Body of pancreas (tissue), 4 donors: ENCODE data around the gene ARRB2.

Experiments
- POLR2A ChIP-seq, 3 donors: fragments of 450-650 bp; IDR thresholded peaks; one replicate each; pipeline ENCODE4 v1.6.1; 2016; ENCODE audit warnings: antibody characterized with exemption in 3 of 3, mild to moderate bottlenecking in 2 of 3
- TF ChIP-seq, protein P1 (sequence below), 7 experiments: fragments of 450-650 bp in 4 of 7; fragments of 200-600 bp in 3 of 7; sonication (generic) in 3 of 7; IDR thresholded peaks; one replicate each; pipeline ENCODE4 v1.5.1; 2016 to 2019; ENCODE audit warnings: antibody characterized with exemption in 7 of 7

DNA sequence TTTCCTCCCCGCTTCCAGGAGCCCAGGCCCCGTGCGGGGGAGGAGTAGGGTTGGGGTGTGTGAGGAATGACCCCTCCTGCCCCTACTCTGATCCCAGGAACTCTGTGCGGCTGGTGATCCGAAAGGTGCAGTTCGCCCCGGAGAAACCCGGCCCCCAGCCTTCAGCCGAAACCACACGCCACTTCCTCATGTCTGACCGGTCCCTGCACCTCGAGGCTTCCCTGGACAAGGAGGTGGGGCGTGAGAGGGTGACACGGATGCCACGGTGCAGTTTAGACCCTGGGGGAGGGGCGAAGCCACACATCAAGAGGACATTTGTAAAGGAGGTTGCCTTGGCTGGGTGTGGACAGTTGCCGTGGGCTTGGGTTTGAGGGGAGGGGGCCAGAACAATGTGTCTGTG, 7.4 kb downstream of the ARRB2 start:
- TF ChIP-seq, protein P1, sequence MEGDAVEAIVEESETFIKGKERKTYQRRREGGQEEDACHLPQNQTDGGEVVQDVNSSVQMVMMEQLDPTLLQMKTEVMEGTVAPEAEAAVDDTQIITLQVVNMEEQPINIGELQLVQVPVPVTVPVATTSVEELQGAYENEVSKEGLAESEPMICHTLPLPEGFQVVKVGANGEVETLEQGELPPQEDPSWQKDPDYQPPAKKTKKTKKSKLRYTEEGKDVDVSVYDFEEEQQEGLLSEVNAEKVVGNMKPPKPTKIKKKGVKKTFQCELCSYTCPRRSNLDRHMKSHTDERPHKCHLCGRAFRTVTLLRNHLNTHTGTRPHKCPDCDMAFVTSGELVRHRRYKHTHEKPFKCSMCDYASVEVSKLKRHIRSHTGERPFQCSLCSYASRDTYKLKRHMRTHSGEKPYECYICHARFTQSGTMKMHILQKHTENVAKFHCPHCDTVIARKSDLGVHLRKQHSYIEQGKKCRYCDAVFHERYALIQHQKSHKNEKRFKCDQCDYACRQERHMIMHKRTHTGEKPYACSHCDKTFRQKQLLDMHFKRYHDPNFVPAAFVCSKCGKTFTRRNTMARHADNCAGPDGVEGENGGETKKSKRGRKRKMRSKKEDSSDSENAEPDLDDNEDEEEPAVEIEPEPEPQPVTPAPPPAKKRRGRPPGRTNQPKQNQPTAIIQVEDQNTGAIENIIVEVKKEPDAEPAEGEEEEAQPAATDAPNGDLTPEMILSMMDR (IDR thresholded peaks at IDR 0.05), result no peak
- no peak for TF ChIP-seq POLR2A (IDR thresholded peaks at IDR 0.05)
